Measurements from ENCODE around the gene MIF.
"Not testable (repeated sequence)": the region's sequence is repeated elsewhere in the genome, so short reads cannot be mapped to it uniquely, and the experiment has no call there.

Gene MIF

GRCh38 chr22:23877566-23877965 is 16.6 kb upstream of the MIF start:
- no peak for DNase-seq (ENCODE audit: low read depth)

- no peak for DNase-seq (ENCODE audit: low read depth)
Observed at GRCh38 chr22:23878219-23878618, 16.0 kb upstream of the MIF start.

GRCh38 chr22:23882370-23882769 is 11.8 kb upstream of the MIF start:
- DNase-seq (ENCODE audit: low read depth) = no peak

GRCh38 chr22:23883658-23884057 is 10.5 kb upstream of the MIF start:
- DNase-seq (ENCODE audit: low read depth) = no peak

- no peak for DNase-seq (ENCODE audit: low read depth)
Observed at GRCh38 chr22:23884140-23884539, 10.0 kb upstream of the MIF start.

GRCh38 chr22:23888615-23889401 is 5.4 kb upstream of the MIF start:
- peak; percentile 10 for DNase-seq (ENCODE audit: low read depth)

- DNase-seq (ENCODE audit: low read depth) = no peak
Observed at GRCh38 chr22:23889620-23890019, 4.6 kb upstream of the MIF start.

GRCh38 chr22:23891726-23892125 is 2.5 kb upstream of the MIF start:
- no peak for DNase-seq (ENCODE audit: low read depth)

GRCh38 chr22:23892130-23892529 is 2.1 kb upstream of the MIF start:
- DNase-seq (ENCODE audit: low read depth) = no peak

- DNase-seq (ENCODE audit: low read depth) = no peak
Observed at GRCh38 chr22:23892706-23893105, 1.5 kb upstream of the MIF start.

GRCh38 chr22:23893121-23893944 is 850 bp upstream of the MIF start:
- no peak for DNase-seq (ENCODE audit: low read depth)

- peak; percentile 65 for DNase-seq (ENCODE audit: low read depth)
Observed at GRCh38 chr22:23894710-23895598, 771 bp downstream of the MIF start.

GRCh38 chr22:23895599-23896144 is 1.5 kb downstream of the MIF start:
- no peak for DNase-seq (ENCODE audit: low read depth)

- no peak for DNase-seq (ENCODE audit: low read depth)
Observed at GRCh38 chr22:23896166-23896522, 2.0 kb downstream of the MIF start.

GRCh38 chr22:23896523-23897186 is 2.5 kb downstream of the MIF start:
- DNase-seq (ENCODE audit: low read depth) = no peak

GRCh38 chr22:23897320-23897719 is 3.1 kb downstream of the MIF start:
- no peak for DNase-seq (ENCODE audit: low read depth)

- no peak for DNase-seq (ENCODE audit: low read depth)
Observed at GRCh38 chr22:23898006-23898974, 4.1 kb downstream of the MIF start.

- DNase-seq (ENCODE audit: low read depth) = no peak
Observed at GRCh38 chr22:23899042-23899745, 5.0 kb downstream of the MIF start.

- DNase-seq (ENCODE audit: low read depth) = not testable (repeated sequence)
Observed at GRCh38 chr22:23900227-23900626, 6.0 kb downstream of the MIF start.

GRCh38 chr22:23901600-23901999 is 7.4 kb downstream of the MIF start:
- no peak for DNase-seq (ENCODE audit: low read depth)
